Fibroblast of upper back skin (primary cell): ENCODE data around the gene AGO4.
"Not testable (repeated sequence)": the region's sequence is repeated elsewhere in the genome, so short reads cannot be mapped to it uniquely, and the experiment has no call there.

Experiments
- DNase-seq: peaks from one replicate; pipeline ENCODE4 v3.0.0-alpha.2; 2013

The AGO4 gene

GRCh38 chr1:35812754-35813153 lies 4.9 kb downstream of the AGO4 start:
- DNase-seq = not testable (repeated sequence)

GRCh38 chr1:35825255-35825654 lies 17.4 kb downstream of the AGO4 start:
- DNase-seq = no peak

- no peak for DNase-seq
These were observed 24.6 kb downstream of the AGO4 start for GRCh38 chr1:35832276-35832905.

DNA sequence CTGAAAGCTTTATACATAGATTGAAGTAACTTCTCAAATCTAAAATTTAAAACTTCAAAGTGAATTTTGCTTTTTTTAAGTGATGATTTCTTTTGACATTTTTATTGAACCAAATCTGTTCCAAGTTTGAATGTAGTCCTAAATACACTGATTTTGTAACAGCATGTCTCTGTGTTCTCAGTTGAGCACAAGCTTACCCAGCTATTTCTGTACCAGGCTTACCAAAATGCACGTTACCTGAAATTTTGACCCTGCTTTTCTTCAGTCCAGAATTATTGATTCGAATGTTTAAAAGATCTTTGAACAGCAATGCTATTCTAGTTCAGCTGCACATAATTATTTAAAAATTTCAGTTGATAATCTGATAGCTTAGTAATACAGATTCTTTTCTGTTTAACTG lies 25.6 kb downstream of the AGO4 start:
- DNase-seq = no peak

DNA sequence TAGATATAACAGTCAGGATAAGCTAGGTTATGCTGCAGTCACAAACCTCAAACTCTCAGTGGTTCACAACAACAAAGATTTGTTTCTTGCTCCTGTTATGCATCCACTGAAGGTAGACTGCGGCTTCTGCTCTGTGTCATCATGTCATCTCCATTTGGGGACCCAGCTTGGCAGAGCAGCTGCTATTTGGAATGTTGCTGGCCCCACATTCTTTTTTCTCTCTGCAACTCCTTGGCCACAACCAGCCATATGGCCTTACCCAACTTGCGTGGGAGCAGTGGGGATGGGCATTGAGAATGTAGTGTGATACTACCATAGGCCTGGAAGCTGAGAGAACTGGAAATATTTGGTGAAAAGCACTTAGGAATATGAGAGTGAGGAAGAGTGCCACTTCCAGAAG lies 26.4 kb downstream of the AGO4 start:
- DNase-seq = no peak

DNA sequence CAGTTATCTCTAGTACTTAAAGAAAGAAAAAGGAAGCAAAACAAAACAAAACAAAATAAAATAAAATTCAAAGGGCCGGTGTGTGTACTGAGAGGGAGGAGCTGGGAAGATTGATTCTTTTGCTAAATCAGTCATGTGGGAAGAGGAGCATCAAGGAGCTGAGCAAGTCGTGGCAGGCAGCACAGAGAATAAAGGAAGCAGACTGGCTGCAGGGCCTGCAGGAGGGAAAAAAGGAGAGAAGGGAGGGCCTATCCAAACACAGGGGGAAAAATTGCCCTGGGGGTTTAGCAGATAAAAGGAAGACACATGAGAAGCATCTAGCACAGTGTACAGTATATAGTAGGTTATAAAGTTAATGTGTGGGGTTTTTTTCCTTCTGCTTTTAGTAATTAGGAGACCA lies 27.6 kb downstream of the AGO4 start:
- no peak for DNase-seq

- no peak for DNase-seq
These were observed 28.9 kb downstream of the AGO4 start for GRCh38 chr1:35836734-35837133.

GRCh38 chr1:35838693-35839245 lies 31.0 kb downstream of the AGO4 start:
- DNase-seq = no peak

DNA sequence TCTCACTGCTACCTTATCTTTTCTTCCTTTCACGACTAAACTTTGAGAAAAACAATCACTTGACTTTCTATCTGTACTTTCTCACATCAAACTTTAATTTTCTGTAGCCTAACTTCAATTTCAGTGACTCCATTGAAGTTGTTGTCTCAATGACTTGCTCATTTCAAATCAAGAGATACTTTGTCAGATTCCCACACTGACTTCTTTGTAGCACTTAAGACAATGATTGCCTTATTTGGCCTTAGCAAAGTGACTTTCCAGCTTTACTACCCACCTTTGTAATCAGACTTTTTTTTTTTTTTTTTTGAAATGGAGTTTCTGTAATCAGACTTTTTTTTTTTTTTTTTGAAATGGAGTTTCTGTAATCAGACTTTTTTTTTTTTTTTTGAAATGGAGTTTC lies 37.0 kb downstream of the AGO4 start:
- DNase-seq = no peak

GRCh38 chr1:35845766-35846165 lies 38.0 kb downstream of the AGO4 start:
- DNase-seq = no peak

GRCh38 chr1:35847935-35848565 lies 40.2 kb downstream of the AGO4 start:
- no peak for DNase-seq

GRCh38 chr1:35850051-35850450 lies 42.2 kb downstream of the AGO4 start:
- no peak for DNase-seq

GRCh38 chr1:35850716-35851115 lies 42.9 kb downstream of the AGO4 start:
- DNase-seq = no peak

- peak; percentile 73 for DNase-seq
These were observed 43.5 kb downstream of the AGO4 start for GRCh38 chr1:35851132-35851869.

- no peak for DNase-seq
These were observed 44.4 kb downstream of the AGO4 start for GRCh38 chr1:35852241-35852640.

DNA sequence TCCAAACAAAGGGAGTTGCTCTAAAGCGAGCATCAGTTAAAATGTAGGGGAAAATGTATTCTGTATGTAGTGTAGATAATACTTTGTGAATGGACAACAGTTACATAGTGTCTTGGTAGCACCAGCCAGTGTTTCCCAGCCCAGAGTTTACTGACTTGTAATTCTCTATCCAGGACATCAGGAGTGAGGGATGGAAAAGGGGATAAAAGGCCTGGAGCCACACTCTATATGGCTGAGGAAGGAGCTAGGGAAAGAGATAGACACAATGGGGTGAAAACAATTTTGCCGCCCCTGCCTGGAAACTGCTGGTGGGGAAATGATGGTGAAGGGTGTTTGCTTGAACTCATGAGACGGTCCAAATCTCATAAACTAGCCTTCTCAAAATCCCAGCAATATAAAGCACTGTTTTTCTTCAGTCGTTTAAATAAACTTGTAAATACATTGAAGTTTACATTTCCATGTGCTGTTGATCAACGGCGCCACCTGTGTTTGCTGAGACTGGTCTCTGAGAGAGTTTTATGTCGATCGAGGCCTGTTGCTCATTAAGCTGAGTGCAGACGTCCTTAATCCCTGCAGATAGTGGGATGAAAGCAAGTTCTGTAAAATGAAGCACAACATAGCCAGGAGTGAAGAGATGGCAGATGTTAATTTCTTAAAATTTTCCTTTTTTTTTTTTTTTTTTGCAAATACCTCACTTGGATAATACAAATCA lies 47.3 kb downstream of the AGO4 start:
- no peak for DNase-seq

DNA sequence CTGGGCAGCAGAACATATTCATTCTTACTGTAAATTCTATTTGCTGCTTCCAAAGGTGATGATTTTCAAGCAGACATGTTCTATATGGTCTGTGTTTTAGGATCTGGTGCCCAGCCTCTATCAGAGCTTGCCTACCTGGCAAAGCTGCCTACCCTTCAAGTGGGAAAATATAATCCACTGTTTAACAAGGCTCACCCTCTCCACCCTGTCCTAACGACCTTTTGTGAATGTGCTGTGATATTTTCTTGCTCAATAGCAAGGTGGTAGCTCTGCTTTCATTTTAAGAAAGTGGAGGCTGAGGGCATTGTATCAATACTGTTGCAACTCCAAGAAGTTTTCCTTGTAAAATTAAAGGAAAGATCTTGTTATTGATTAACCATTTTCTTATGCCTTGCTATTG lies 49.1 kb downstream of the AGO4 start:
- no peak for DNase-seq

GRCh38 chr1:35857830-35858229 lies 50.0 kb downstream of the AGO4 start:
- DNase-seq = peak; percentile 17

DNA sequence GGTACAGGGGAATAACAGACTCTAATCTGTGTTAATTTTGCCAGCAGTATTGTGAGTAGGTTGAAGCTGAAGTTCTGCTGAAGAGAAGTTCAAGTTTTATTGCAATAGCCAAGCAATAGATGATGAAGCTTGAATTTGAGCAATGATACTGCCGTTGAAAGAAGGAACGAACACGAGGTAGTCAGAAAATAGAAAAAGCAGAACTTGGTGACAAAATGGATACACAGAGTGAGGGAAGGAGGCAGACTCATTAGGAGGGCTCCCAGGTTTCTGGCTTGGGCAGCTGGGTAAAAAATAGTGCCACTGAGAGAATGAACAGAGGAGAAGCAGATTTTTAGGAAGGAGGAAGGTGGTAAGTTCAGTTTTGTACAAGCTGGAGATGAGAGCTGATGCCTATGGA lies 52.9 kb downstream of the AGO4 start:
- DNase-seq = no peak

DNA sequence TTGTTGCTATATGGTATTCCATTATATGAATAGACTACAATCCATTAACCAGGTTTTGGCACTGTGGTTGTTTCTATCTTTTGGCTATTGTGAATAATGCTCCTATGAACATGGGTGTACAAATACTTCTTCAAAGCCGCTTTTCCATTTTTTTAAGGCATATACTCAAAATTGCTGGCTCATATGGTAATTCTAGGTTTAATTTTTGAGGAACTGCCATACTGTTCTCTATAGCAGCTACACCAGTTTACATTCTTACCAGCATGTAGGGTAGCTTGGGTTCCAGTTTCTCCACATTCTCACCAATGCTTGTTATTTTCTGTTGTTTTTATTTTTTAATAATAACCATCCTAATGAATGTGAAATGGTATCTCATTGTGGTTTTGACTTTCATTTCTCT lies 55.3 kb downstream of the AGO4 start:
- no peak for DNase-seq

- DNase-seq = no peak
These were observed 56.2 kb downstream of the AGO4 start for GRCh38 chr1:35863881-35864625.

DNA sequence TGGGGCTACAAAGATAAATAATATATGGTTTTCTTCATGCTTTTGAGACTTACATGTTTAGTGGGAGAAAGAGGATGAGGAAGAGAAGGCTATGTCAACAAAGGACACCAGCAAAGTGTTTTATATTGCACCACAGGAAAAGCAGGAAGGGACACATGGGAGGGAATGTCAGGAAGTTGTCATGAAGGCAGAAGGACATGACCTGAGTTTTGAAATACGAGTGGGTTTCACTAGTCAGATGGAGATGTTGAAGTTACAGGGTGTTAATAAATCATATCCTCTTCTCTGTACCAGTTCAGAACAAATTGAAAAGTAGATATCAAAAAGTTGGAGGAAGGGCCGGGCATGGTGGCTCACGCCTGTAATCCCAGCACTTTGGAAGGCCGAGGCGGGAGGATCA lies 57.0 kb downstream of the AGO4 start:
- DNase-seq = no peak

DNA sequence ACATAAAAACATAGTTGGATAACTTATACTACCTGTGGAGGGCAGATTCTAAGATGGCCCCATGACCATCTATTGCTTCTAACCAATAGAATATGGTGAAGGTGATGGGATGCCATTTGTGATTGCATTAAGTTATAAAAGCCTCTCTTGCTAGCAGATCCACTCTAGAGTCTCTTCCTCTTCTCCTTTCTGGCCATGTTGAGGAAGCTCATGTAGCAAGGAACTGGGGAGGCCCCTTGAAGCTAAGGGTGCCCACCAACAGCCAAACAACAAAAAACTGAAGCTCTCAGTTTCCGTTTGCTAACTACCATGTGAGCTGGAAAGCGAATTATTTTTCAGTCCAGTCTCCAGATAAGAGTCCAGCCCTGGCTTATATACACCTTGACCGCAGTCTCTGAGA lies 59.2 kb downstream of the AGO4 start:
- DNase-seq = no peak
